HG03558 (cell line): ENCODE data around the gene TLDC2.
"Not testable (repeated sequence)": the region's sequence is repeated elsewhere in the genome, so short reads cannot be mapped to it uniquely, and the experiment has no call there.

Source experiments
- ATAC-seq: cut with Tn5 transposase; IDR thresholded peaks from one replicate; pipeline ENCODE4 v1.9.1; 2021; ENCODE audit warnings: moderate number of reproducible peaks; ENCODE audit not compliant: unreplicated experiment; ENCODE audit errors: extremely low read depth

The TLDC2 gene

GRCh38 chr20:36866164-36866563 lies 9.8 kb upstream of the TLDC2 start:
- no peak for ATAC-seq

- ATAC-seq: no peak
These were observed 9.1 kb upstream of the TLDC2 start for GRCh38 chr20:36866681-36867495.

- ATAC-seq: no peak
These were observed 4.0 kb upstream of the TLDC2 start for GRCh38 chr20:36871640-36872570.

GRCh38 chr20:36872852-36873251 lies 3.1 kb upstream of the TLDC2 start:
- no peak for ATAC-seq

GRCh38 chr20:36873498-36874189 lies 2.3 kb upstream of the TLDC2 start:
- no peak for ATAC-seq

GRCh38 chr20:36875093-36875492 lies 845 bp upstream of the TLDC2 start:
- not testable (repeated sequence) for ATAC-seq

GRCh38 chr20:36876473-36876833 lies 515 bp downstream of the TLDC2 start:
- ATAC-seq: no peak

GRCh38 chr20:36878941-36879340 lies 3.0 kb downstream of the TLDC2 start:
- ATAC-seq: no peak

- ATAC-seq: no peak
These were observed 4.9 kb downstream of the TLDC2 start for GRCh38 chr20:36880741-36881250.

- no peak for ATAC-seq
These were observed 5.4 kb downstream of the TLDC2 start for GRCh38 chr20:36881331-36881730.

- no peak for ATAC-seq
These were observed 6.0 kb downstream of the TLDC2 start for GRCh38 chr20:36881888-36882287.

GRCh38 chr20:36883977-36884535 lies 8.1 kb downstream of the TLDC2 start:
- ATAC-seq: no peak

GRCh38 chr20:36885356-36885755 lies 9.4 kb downstream of the TLDC2 start:
- ATAC-seq: no peak

GRCh38 chr20:36886859-36887751 lies 11.2 kb downstream of the TLDC2 start:
- no peak for ATAC-seq

GRCh38 chr20:36887752-36888090 lies 11.8 kb downstream of the TLDC2 start:
- ATAC-seq: no peak

- no peak for ATAC-seq
These were observed 13.1 kb downstream of the TLDC2 start for GRCh38 chr20:36888880-36889516.

- ATAC-seq: no peak
These were observed 14.6 kb downstream of the TLDC2 start for GRCh38 chr20:36890586-36890985.

GRCh38 chr20:36891211-36891610 lies 15.3 kb downstream of the TLDC2 start:
- ATAC-seq: no peak

GRCh38 chr20:36893801-36894200 lies 17.9 kb downstream of the TLDC2 start:
- no peak for ATAC-seq
